ENCODE measurements around the gene BLTP3B. TPM values are rescaled to one million over a fixed set of nuclear protein-coding genes. Genes with fewer than 3 reads are reported as not detected.

Gene BLTP3B
- total RNA-seq, 1 donor from 2014 or later: 11.9 TPM

DNA sequence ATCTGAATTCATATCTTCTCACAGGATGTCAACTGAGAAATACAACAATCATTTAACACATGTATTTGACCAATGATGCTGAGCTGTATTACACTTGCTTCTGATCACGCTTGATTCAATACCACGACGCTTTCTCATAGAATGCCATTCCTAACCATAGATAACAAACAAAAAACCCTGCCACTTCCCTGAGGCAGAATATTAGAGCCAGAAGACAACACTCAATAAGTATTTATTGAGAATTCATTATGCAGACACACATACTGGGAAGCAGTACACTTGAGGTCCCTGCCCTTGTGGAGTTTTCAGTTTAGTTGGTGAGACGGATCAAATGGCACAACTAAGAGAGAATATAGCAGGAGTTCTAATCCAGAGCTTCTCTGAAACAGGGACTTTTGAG, 32.4 kb downstream of the BLTP3B start:
- Histone ChIP-seq H3K4me1 (peaks cover 15% of the 10 kb centered on the region), H3K4me3 (no peak overlapping the region), H3K27me3 (ENCODE audit: low read depth) (no peaks in the 10 kb centered on the region), H3K9me3 (replicated peaks) (no peaks in the 10 kb centered on the region), H3K27ac (replicated peaks) (no peak overlapping the region), H3K36me3 (peaks cover 12% of the 10 kb centered on the region)
- intact Hi-C loops (cut with micrococcal nuclease): no loop called here
- DNase-seq: no peak
- TF ChIP-seq, protein P1, sequence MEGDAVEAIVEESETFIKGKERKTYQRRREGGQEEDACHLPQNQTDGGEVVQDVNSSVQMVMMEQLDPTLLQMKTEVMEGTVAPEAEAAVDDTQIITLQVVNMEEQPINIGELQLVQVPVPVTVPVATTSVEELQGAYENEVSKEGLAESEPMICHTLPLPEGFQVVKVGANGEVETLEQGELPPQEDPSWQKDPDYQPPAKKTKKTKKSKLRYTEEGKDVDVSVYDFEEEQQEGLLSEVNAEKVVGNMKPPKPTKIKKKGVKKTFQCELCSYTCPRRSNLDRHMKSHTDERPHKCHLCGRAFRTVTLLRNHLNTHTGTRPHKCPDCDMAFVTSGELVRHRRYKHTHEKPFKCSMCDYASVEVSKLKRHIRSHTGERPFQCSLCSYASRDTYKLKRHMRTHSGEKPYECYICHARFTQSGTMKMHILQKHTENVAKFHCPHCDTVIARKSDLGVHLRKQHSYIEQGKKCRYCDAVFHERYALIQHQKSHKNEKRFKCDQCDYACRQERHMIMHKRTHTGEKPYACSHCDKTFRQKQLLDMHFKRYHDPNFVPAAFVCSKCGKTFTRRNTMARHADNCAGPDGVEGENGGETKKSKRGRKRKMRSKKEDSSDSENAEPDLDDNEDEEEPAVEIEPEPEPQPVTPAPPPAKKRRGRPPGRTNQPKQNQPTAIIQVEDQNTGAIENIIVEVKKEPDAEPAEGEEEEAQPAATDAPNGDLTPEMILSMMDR (IDR thresholded peaks at IDR 0.05; ENCODE audit: borderline replicate concordance): no peak

DNA sequence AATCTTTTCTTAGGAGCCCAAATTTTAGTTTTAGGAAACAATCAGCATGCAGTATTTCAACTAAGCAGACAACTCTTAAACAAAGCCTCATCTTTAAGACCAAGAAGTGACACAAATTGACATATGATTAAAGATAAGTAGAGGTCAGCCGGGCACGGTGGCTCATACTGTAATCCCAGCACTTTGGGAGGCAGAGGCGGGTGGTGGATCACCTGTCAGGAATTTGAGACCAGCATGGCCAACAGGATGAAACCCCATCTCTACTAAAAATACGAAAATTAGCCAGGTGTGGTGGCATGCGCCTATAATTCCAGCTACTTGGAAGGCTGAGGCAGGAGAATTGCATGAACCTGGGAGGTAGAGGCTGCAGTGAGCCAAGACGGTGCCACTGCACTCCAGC, 35.8 kb downstream of the BLTP3B start:
- intact Hi-C loops (cut with micrococcal nuclease): no loop called here
- DNase-seq: no peak

DNA sequence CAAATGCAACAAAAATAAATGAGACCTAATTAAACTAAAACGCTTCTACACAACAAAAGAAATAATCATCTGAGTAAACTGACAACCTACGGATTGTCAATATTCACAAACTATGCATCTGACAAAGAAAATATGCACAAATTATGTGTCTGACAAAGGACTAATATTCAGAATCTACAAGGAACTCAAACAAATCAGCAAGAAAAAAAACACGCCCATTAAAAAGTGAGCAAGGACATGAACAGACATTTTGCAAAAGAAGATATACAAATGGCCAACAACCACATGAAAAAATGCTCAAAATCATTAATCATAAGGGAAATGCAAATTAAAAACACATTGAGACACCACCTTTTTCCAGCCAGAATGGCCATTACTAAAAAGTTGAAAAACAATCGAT, 37.0 kb downstream of the BLTP3B start:
- DNase-seq: no peak
- Histone ChIP-seq H3K4me3 (no peak overlapping the region), H3K4me1 (no peaks in the 10 kb centered on the region), H3K27ac (replicated peaks) (no peak overlapping the region), H3K9me3 (replicated peaks) (no peaks in the 10 kb centered on the region), H3K36me3 (peaks cover 30% of the 10 kb centered on the region), H3K27me3 (ENCODE audit: low read depth) (no peaks in the 10 kb centered on the region)
- TF ChIP-seq, protein P1 (IDR thresholded peaks at IDR 0.05; ENCODE audit: borderline replicate concordance): no peak
- intact Hi-C loops (cut with micrococcal nuclease): no loop called here

More for the DNA sequence above, 35.8 kb downstream of the BLTP3B start:
- TF ChIP-seq, protein P1 (IDR thresholded peaks at IDR 0.05; ENCODE audit: borderline replicate concordance): no peak
- no peaks in the 10 kb centered on the region for H3K4me1 ChIP-seq
- no peak overlapping the region for H3K4me3 ChIP-seq
- no peaks in the 10 kb centered on the region for H3K9me3 ChIP-seq (replicated peaks)
- no peak overlapping the region for H3K27ac ChIP-seq (replicated peaks)
- H3K36me3 ChIP-seq: peaks cover 23% of the 10 kb centered on the region
- H3K27me3 ChIP-seq (ENCODE audit: low read depth): no peaks in the 10 kb centered on the region

DNA sequence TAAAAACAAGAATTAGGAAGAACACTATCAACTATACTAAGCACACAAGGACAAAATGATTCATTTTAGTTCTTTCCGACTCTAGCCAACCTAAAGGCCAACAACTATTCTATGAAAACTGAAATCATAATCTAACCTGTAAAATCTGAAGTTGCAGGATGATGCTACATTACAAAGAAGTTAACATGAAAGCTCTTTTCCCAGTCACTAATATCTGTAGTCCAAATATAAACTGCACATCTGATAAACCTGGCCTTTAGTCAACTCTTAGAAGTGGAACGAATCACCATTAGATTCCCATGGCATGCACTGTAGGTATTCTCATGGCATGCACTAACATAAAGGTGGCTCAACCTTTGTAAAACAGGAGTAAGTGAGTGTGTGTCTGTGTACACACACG, 41.7 kb downstream of the BLTP3B start:
- Histone ChIP-seq H3K9me3 (replicated peaks) (no peaks in the 10 kb centered on the region), H3K27ac (replicated peaks) (no peak overlapping the region), H3K4me1 (no peaks in the 10 kb centered on the region), H3K36me3 (peaks cover 50% of the 10 kb centered on the region), H3K27me3 (ENCODE audit: low read depth) (no peaks in the 10 kb centered on the region), H3K4me3 (no peak overlapping the region)
- intact Hi-C loops (cut with micrococcal nuclease): no loop called here
- DNase-seq: no peak
- TF ChIP-seq, protein P1 (IDR thresholded peaks at IDR 0.05; ENCODE audit: borderline replicate concordance): no peak

Small RNA genes within 50 kb of the gene (microRNA-seq; reads per million reads assigned to microRNA genes)
- gene MIR1827: not detected

Other genes with a start within 250 kb of the BLTP3B start
- gene ANKS1B, start 157.9 kb downstream of the BLTP3B start, total RNA-seq: 1.6 TPM
- 18.3 TPM for gene ACTR6, start 57.9 kb upstream of the BLTP3B start, total RNA-seq
- 0.47 TPM for gene DEPDC4, start 124.2 kb upstream of the BLTP3B start, total RNA-seq
- 36.2 TPM for gene SCYL2, start 124.3 kb upstream of the BLTP3B start, total RNA-seq
- gene SLC17A8, start 214.2 kb upstream of the BLTP3B start, total RNA-seq: not detected

Data from left ventricle myocardium inferior (tissue), 1 donor.